Keratinocyte (primary cell): ENCODE results near the gene MAP3K6. TPM values are rescaled to one million over a fixed set of nuclear protein-coding genes. Genes with fewer than 3 reads are reported as not detected.
A peak's percentile ranks its signal among the peaks of the same experiment; 100 is the strongest.

Experiments used
- DNase-seq: peaks from one replicate; pipeline ENCODE4 v3.0.0-alpha.2; 2011; ENCODE audit warnings: low read depth, missing footprints, low spot score
- FAIRE-seq: peaks from 2 replicates; lab custom pipeline; 2011; peaks lifted over from hg19 to GRCh38; lab: Jason Lieb, UNC
- H2AFZ ChIP-seq: 2 replicates; pipeline ENCODE4 v1.6.0; 2012; ENCODE audit warnings: low read length, control low read depth, inconsistent platforms; ENCODE audit not compliant: control insufficient read depth
- H3K27ac ChIP-seq: 2 replicates; pipeline ENCODE4 v1.5.1; 2011; ENCODE audit warnings: low read length; ENCODE audit not compliant: control insufficient read depth, insufficient read depth
- H3K27me3 ChIP-seq: 3 replicates; pipeline ENCODE4 v1.6.0; 2011; ENCODE audit warnings: low read length; ENCODE audit not compliant: control insufficient read depth, insufficient read depth; ENCODE audit errors: extremely low read depth
- H3K36me3 ChIP-seq, 2 experiments: 2 replicates in 1 of 2; 3 replicates in 1 of 2; pipeline ENCODE4 v1.5.1; 2011; ENCODE audit warnings: low read length in 2 of 2, mild to moderate bottlenecking in 1 of 2; ENCODE audit not compliant: control insufficient read depth in 2 of 2, insufficient read depth in 2 of 2; ENCODE audit errors: extremely low read depth in 1 of 2
- H3K4me1 ChIP-seq: 3 replicates; pipeline ENCODE4 v1.5.1; 2011; ENCODE audit warnings: low read length; ENCODE audit not compliant: control insufficient read depth, insufficient read depth; ENCODE audit errors: extremely low read depth
- H3K4me2 ChIP-seq: 3 replicates; pipeline ENCODE4 v1.6.0; 2011; ENCODE audit warnings: low read depth, low read length; ENCODE audit not compliant: control insufficient read depth, insufficient read depth; ENCODE audit errors: extremely low read depth
- H3K4me3 ChIP-seq, 3 experiments: fragments of 200-600 bp in 1 of 3; sonication (generic) in 1 of 3; 2 replicates in 2 of 3; 3 replicates in 1 of 3; pipeline ENCODE4 v1.5.1; 2011 to 2016; ENCODE audit warnings: low read length in 3 of 3, mild to moderate bottlenecking in 3 of 3, control low read depth in 2 of 3, inconsistent platforms in 1 of 3, low read depth in 1 of 3, mixed read lengths in 1 of 3, mixed run types in 1 of 3, moderate library complexity in 1 of 3; ENCODE audit not compliant: control insufficient read depth in 2 of 3, insufficient read depth in 2 of 3; ENCODE audit errors: extremely low read depth in 1 of 3
- H3K79me2 ChIP-seq: 2 replicates; pipeline ENCODE4 v1.6.0; 2012; ENCODE audit warnings: low read length; ENCODE audit not compliant: control insufficient read depth, insufficient read depth
- H3K9ac ChIP-seq: 3 replicates; pipeline ENCODE4 v1.6.0; 2011; ENCODE audit warnings: low read length; ENCODE audit not compliant: control insufficient read depth, insufficient read depth; ENCODE audit errors: extremely low read depth
- H3K9me1 ChIP-seq: 3 replicates; pipeline ENCODE4 v1.6.0; 2011; ENCODE audit warnings: low read length; ENCODE audit not compliant: control insufficient read depth, insufficient read depth; ENCODE audit errors: extremely low read depth
- H3K9me3 ChIP-seq: 2 replicates; pipeline ENCODE4 v1.5.1; 2012; ENCODE audit warnings: low read depth, low read length; ENCODE audit not compliant: control insufficient read depth
- H4K20me1 ChIP-seq: 3 replicates; pipeline ENCODE4 v1.6.0; 2011; ENCODE audit warnings: low read length; ENCODE audit not compliant: control insufficient read depth, insufficient read depth; ENCODE audit errors: extremely low read depth
- CTCF ChIP-seq, 3 experiments: IDR thresholded peaks in 1 of 3; conservative IDR thresholded peaks in 1 of 3; optimal IDR thresholded peaks in 1 of 3; 2 replicates in 2 of 3; 3 replicates in 1 of 3; pipeline versions ENCODE3 to v1.5.1; 2011; ENCODE audit warnings: low read length in 3 of 3, mild to moderate bottlenecking in 3 of 3, moderate library complexity in 2 of 3, control low read depth in 1 of 3, inconsistent platforms in 1 of 3; ENCODE audit not compliant: insufficient read depth in 2 of 3; ENCODE audit errors: extremely low read depth in 1 of 3
- EZH2 ChIP-seq: IDR thresholded peaks from one replicate; pipeline ENCODE4 v1.6.1; 2012; ENCODE audit warnings: inconsistent platforms, mild to moderate bottlenecking, low read length, moderate library complexity
- dilution Hi-C: fragments of 300-500 bp; cut with MboI; formaldehyde crosslinking; loops from one replicate; pipeline ENCODE4 v1.7.0; 2020; ENCODE audit warnings: low sequenced_read_pairs; ENCODE audit not compliant: extremely low pct_ligation_motif_present
- polyA plus RNA-seq, 5 experiments: library from polyadenylated mRNA; depleted of rRNA in 3 of 5; stranded (reverse) in 3 of 5; stranded (forward) in 1 of 5; unstranded in 1 of 5; fragments of >200 nt; gene quantifications; 1 replicate in 1 of 5; 2 replicates in 3 of 5; 3 replicates in 1 of 5; pipeline versions ENCODE4 v1.2.1 to v1.2.3, GENCODE V29; 2011 to 2012; ENCODE audit warnings: missing spikeins in 2 of 5, low read depth in 1 of 5, low replicate concordance in 1 of 5

Gene MAP3K6
- polyA plus RNA-seq, 1 donor (not counting 4 experiments of a cell fraction or from before 2014, with no cell fraction given) = 13.4 TPM

- no peaks in the 10 kb centered on the region for H3K9me3 ChIP-seq
- DNase-seq (no peak), FAIRE-seq (peak; percentile 36)
- no peaks in the 10 kb centered on the region for H3K27me3 ChIP-seq
- dilution Hi-C loops = no loop called here
- no peaks in the 10 kb centered on the region for H3K36me3 ChIP-seq
- no peaks in the 10 kb centered on the region for H3K79me2 ChIP-seq
- no peak overlapping the region for H3K4me3 ChIP-seq
- H3K9ac ChIP-seq = no peak overlapping the region
- TF ChIP-seq EZH2 (no peak), CTCF (optimal IDR thresholded peaks at IDR 0.05 in 1 of 3, IDR thresholded peaks at IDR 0.05 in 1 of 3, conservative IDR thresholded peaks at IDR 0.05 in 1 of 3; ENCODE audit: extremely low read depth in 1 of 3, insufficient read depth in 2 of 3, low read length in 3 of 3) (peak in 2 of 3 experiments; percentile 22 to 45)
- H3K4me2 ChIP-seq = peak overlapping the region; percentile 3
- H3K27ac ChIP-seq = no peak overlapping the region
- H3K9me1 ChIP-seq = no peaks in the 10 kb centered on the region
- H2AFZ ChIP-seq = peak overlapping the region; percentile 49
- H4K20me1 ChIP-seq = no peaks in the 10 kb centered on the region
- peaks cover 16% of the 10 kb centered on the region for H3K4me1 ChIP-seq
Measured at GRCh38 chr1:27379564-27380122, 12.9 kb upstream of the MAP3K6 start.

- Histone ChIP-seq H4K20me1 (no peaks in the 10 kb centered on the region), H3K4me3 (no peak overlapping the region), H3K79me2 (no peaks in the 10 kb centered on the region), H2AFZ (peak overlapping the region; percentile 30), H3K27me3 (no peaks in the 10 kb centered on the region), H3K4me2 (no peak overlapping the region), H3K4me1 (peaks cover 16% of the 10 kb centered on the region), H3K9me3 (no peaks in the 10 kb centered on the region), H3K36me3 (no peaks in the 10 kb centered on the region), H3K27ac (no peak overlapping the region), H3K9me1 (no peaks in the 10 kb centered on the region), H3K9ac (no peak overlapping the region)
- FAIRE-seq = no peak
- TF ChIP-seq EZH2 (no peak), CTCF (optimal IDR thresholded peaks at IDR 0.05 in 1 of 3, IDR thresholded peaks at IDR 0.05 in 1 of 3, conservative IDR thresholded peaks at IDR 0.05 in 1 of 3; ENCODE audit: extremely low read depth in 1 of 3, insufficient read depth in 2 of 3, low read length in 3 of 3) (no peak)
- dilution Hi-C loops = no loop called here
- DNase-seq = no peak
Measured at GRCh38 chr1:27377760-27378495, 11.2 kb upstream of the MAP3K6 start.
